Osteocyte (in vitro differentiated cells): ENCODE data around the gene ZNF700. TPM values are rescaled to one million over a fixed set of nuclear protein-coding genes. Genes with fewer than 3 reads are reported as not detected.
"Not testable (repeated sequence)": the region's sequence is repeated elsewhere in the genome, so short reads cannot be mapped to it uniquely, and the experiment has no call there.

Experiments used
- DNase-seq: peaks from one replicate; pipeline ENCODE4 v3.0.0; 2021; ENCODE audit warnings: mixed read lengths; ENCODE audit not compliant: unreplicated experiment; ENCODE audit errors: extremely low spot score
- H3K27ac Mint-ChIP-seq: one replicate; pipeline ENCODE4 v1.8.0; 2021; ENCODE audit warnings: mild to moderate bottlenecking, mixed read lengths; ENCODE audit not compliant: unreplicated experiment
- H3K27me3 Mint-ChIP-seq: one replicate; pipeline ENCODE4 v1.8.0; 2021; ENCODE audit warnings: mixed read lengths; ENCODE audit not compliant: unreplicated experiment
- H3K36me3 Mint-ChIP-seq: one replicate; pipeline ENCODE4 v1.8.0; 2021; ENCODE audit warnings: mixed read lengths; ENCODE audit not compliant: unreplicated experiment
- H3K4me1 Mint-ChIP-seq: one replicate; pipeline ENCODE4 v1.8.0; 2021; ENCODE audit warnings: mixed read lengths; ENCODE audit not compliant: unreplicated experiment
- H3K4me3 Mint-ChIP-seq: one replicate; pipeline ENCODE4 v1.8.0; 2021; ENCODE audit warnings: mild to moderate bottlenecking, moderate library complexity, mixed read lengths; ENCODE audit not compliant: unreplicated experiment
- H3K9me3 Mint-ChIP-seq: one replicate; pipeline ENCODE4 v1.8.0; 2021; ENCODE audit warnings: mixed read lengths; ENCODE audit not compliant: unreplicated experiment
- CTCF ChIP-seq: fragments of 200-600 bp; sonication (generic); IDR thresholded peaks from 2 replicates; pipeline ENCODE4 v1.5.0; 2021; ENCODE audit warnings: antibody characterized with exemption, mild to moderate bottlenecking, moderate library complexity
- total RNA-seq: library from RNA; stranded (reverse); gene quantifications from 2 replicates; pipeline ENCODE4 v1.2.1, GENCODE V29; 2021

ZNF700 gene
- total RNA-seq, 1 donor from 2014 or later, result 6.7 TPM

- no peak overlapping the region for H3K4me3 Mint-ChIP-seq
- H3K9me3 Mint-ChIP-seq, result peaks cover under 1% of the 10 kb centered on the region
- peaks cover 4% of the 10 kb centered on the region for H3K4me1 Mint-ChIP-seq
- TF ChIP-seq CTCF, result no peak
- H3K27me3 Mint-ChIP-seq, result no peaks in the 10 kb centered on the region
- no peak for DNase-seq
- H3K27ac Mint-ChIP-seq, result no peak overlapping the region
- peaks cover 7% of the 10 kb centered on the region for H3K36me3 Mint-ChIP-seq
These were observed 60.1 kb downstream of the ZNF700 start for GRCh38 chr19:11984986-11985385.

GRCh38 chr19:11986754-11987153 is 61.8 kb downstream of the ZNF700 start:
- Mint-ChIP-seq H3K36me3 (peaks cover 5% of the 10 kb centered on the region), H3K4me1 (peaks cover 4% of the 10 kb centered on the region), H3K4me3 (no peak overlapping the region), H3K27me3 (no peaks in the 10 kb centered on the region), H3K27ac (no peak overlapping the region), H3K9me3 (no peaks in the 10 kb centered on the region)
- TF ChIP-seq CTCF, result no peak
- DNase-seq, result no peak

- peak overlapping the region; percentile 96 for H3K27ac Mint-ChIP-seq
- H3K4me1 Mint-ChIP-seq, result peaks cover 6% of the 10 kb centered on the region
- DNase-seq, result peak; percentile 97
- H3K27me3 Mint-ChIP-seq, result no peaks in the 10 kb centered on the region
- no peaks in the 10 kb centered on the region for H3K9me3 Mint-ChIP-seq
- peaks cover 3% of the 10 kb centered on the region for H3K36me3 Mint-ChIP-seq
- no peak for TF ChIP-seq CTCF
- H3K4me3 Mint-ChIP-seq, result peak overlapping the region; percentile 97
These were observed 62.7 kb downstream of the ZNF700 start for GRCh38 chr19:11987405-11988281.

GRCh38 chr19:11989112-11989456 is 64.2 kb downstream of the ZNF700 start:
- no peaks in the 10 kb centered on the region for H3K9me3 Mint-ChIP-seq
- TF ChIP-seq CTCF, result no peak
- H3K4me1 Mint-ChIP-seq, result peaks cover 6% of the 10 kb centered on the region
- DNase-seq, result no peak
- H3K36me3 Mint-ChIP-seq, result peaks cover 3% of the 10 kb centered on the region
- no peak overlapping the region for H3K27ac Mint-ChIP-seq
- no peaks in the 10 kb centered on the region for H3K27me3 Mint-ChIP-seq
- H3K4me3 Mint-ChIP-seq, result peak overlapping the region; percentile 97

GRCh38 chr19:11991921-11992320 is 67.0 kb downstream of the ZNF700 start:
- not testable (repeated sequence) for DNase-seq, H3K4me1 Mint-ChIP-seq, H3K9me3 Mint-ChIP-seq, H3K27ac Mint-ChIP-seq, H3K27me3 Mint-ChIP-seq, H3K36me3 Mint-ChIP-seq, H3K4me3 Mint-ChIP-seq
